HG03064 (cell line): Measurements from ENCODE around the gene BCOR.

Experiments used
- ATAC-seq: cut with Tn5 transposase; IDR thresholded peaks from one replicate; pipeline ENCODE4 v1.9.1; 2021; ENCODE audit warnings: low read depth; ENCODE audit not compliant: unreplicated experiment

BCOR gene

GRCh38 chrX:40068048-40068447 is 29.7 kb downstream of the BCOR start:
- no peak for ATAC-seq

- no peak for ATAC-seq
These were observed 31.1 kb downstream of the BCOR start for GRCh38 chrX:40066700-40067099.

- no peak for ATAC-seq
These were observed 32.3 kb downstream of the BCOR start for GRCh38 chrX:40065296-40066046.

- ATAC-seq = no peak
These were observed 33.6 kb downstream of the BCOR start for GRCh38 chrX:40064055-40064597.

GRCh38 chrX:40063555-40063954 is 34.2 kb downstream of the BCOR start:
- no peak for ATAC-seq

- ATAC-seq = no peak
These were observed 35.1 kb downstream of the BCOR start for GRCh38 chrX:40062525-40063155.

- no peak for ATAC-seq
These were observed 35.8 kb downstream of the BCOR start for GRCh38 chrX:40061871-40062524.

GRCh38 chrX:40061005-40061404 is 36.8 kb downstream of the BCOR start:
- ATAC-seq = no peak

GRCh38 chrX:40060356-40060845 is 37.4 kb downstream of the BCOR start:
- no peak for ATAC-seq

- ATAC-seq = no peak
These were observed 39.0 kb downstream of the BCOR start for GRCh38 chrX:40058719-40059118.

GRCh38 chrX:40057405-40057804 is 40.4 kb downstream of the BCOR start:
- ATAC-seq = no peak

GRCh38 chrX:40056420-40056819 is 41.3 kb downstream of the BCOR start:
- no peak for ATAC-seq

- ATAC-seq = no peak
These were observed 42.3 kb downstream of the BCOR start for GRCh38 chrX:40055495-40055894.

- no peak for ATAC-seq
These were observed 43.0 kb downstream of the BCOR start for GRCh38 chrX:40054793-40055192.

- ATAC-seq = no peak
These were observed 47.2 kb downstream of the BCOR start for GRCh38 chrX:40050532-40050931.

GRCh38 chrX:40049084-40049641 is 48.6 kb downstream of the BCOR start:
- ATAC-seq = no peak

GRCh38 chrX:40047485-40047884 is 50.3 kb downstream of the BCOR start:
- no peak for ATAC-seq

- no peak for ATAC-seq
These were observed 53.9 kb downstream of the BCOR start for GRCh38 chrX:40043895-40044294.

GRCh38 chrX:40041915-40042314 is 55.8 kb downstream of the BCOR start:
- ATAC-seq = no peak

GRCh38 chrX:40040686-40041461 is 56.9 kb downstream of the BCOR start:
- no peak for ATAC-seq
